ENCODE results near the gene PTRH1. TPM values are rescaled to one million over a fixed set of nuclear protein-coding genes. Genes with fewer than 3 reads are reported as not detected.

PTRH1 gene
- total RNA-seq, 1 experiment from 2014 or later: 8.7 TPM

GRCh38 chr9:127684576-127684975, 30.9 kb downstream of the PTRH1 start:
- Histone ChIP-seq H3K4me3 (ENCODE audit: low read depth, low read length) (no peak overlapping the region), H3K9me3 (no peaks in the 10 kb centered on the region), H3K4me1 (peaks cover 6% of the 10 kb centered on the region), H3K27me3 (replicated peaks; ENCODE audit: control insufficient read depth, insufficient read depth, low read length) (no peaks in the 10 kb centered on the region), H3K36me3 (ENCODE audit: control insufficient read depth, insufficient read depth, low read length) (no peaks in the 10 kb centered on the region)
- Mint-ChIP-seq H3K4me3 (ENCODE audit: unreplicated experiment) (no peak overlapping the region), H3K4me1 (ENCODE audit: low read depth, unreplicated experiment) (peaks cover 7% of the 10 kb centered on the region), H3K9me3 (ENCODE audit: unreplicated experiment) (no peaks in the 10 kb centered on the region), H3K36me3 (ENCODE audit: insufficient read depth, unreplicated experiment) (peaks cover 5% of the 10 kb centered on the region), H3K27ac (ENCODE audit: unreplicated experiment) (peak overlapping the region; percentile 16), H3K27me3 (ENCODE audit: insufficient read depth, unreplicated experiment) (no peaks in the 10 kb centered on the region)
- DNase-seq: peak; percentile 14 to 56
- POLR2A ChIA-PET: interaction anchor here (0.5 kb wide), 1 partner anchor 18 kb away, joined by 3 read pairs; no protein-coding TSS in a partner anchor
- intact Hi-C loops (cut with micrococcal nuclease; ENCODE audit: unreplicated experiment): no loop called here
- BruUV-seq (replicated peaks): no TSS peak
- CTCF ChIA-PET: interaction anchor here (0.7 kb wide), 1 partner anchor 100 kb away, joined by 3 read pairs; no protein-coding TSS in a partner anchor
- TF ChIP-seq CTCF (IDR thresholded peaks at IDR 0.05; ENCODE audit: insufficient read depth in 1 of 2, low read depth in 1 of 2, low read length in 1 of 2, severe bottlenecking in 1 of 2, unreplicated experiment in 1 of 2): no peak

- no peak overlapping the region for H3K27ac Mint-ChIP-seq (ENCODE audit: unreplicated experiment)
Measured at GRCh38 chr9:127683723-127684122, 31.7 kb downstream of the PTRH1 start.

DNA sequence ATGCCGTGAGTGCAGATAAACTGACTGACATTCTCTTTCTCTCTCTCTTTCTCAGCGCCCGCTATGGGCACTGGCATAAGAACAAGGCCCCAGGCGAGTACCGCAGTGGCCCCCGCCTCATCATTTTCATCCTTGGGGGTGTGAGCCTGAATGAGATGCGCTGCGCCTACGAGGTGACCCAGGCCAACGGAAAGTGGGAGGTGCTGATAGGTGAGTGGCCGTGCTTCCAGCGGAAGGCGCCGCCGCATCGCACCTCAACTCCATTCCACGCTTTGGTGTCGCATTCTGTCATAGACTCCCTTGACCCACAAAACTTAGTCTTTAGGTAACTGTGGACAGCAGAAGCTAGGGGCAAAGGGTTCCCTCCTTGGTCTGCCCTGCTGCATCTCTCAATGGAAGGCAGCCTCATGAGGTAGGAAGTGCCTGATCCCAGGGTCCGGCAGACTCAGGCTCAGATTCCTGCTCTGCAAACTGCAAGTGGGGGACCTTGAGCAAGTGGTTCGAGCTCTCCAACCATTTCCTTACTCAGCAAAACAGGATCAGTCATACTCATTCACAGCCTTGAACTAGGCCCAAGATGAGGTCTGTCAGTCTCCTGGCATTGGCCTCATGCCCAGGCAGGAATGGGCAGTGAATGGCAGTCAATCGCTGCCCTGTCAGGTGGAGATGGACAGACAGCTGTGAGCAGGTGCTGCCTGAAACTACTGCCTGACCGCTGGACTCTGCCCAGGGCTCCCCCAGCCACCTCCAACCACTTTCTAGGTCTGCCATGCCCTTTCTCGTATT, 32.9 kb downstream of the PTRH1 start:
- TF ChIP-seq CTCF (IDR thresholded peaks at IDR 0.05; ENCODE audit: insufficient read depth in 1 of 2, low read depth in 1 of 2, low read length in 1 of 2, severe bottlenecking in 1 of 2, unreplicated experiment in 1 of 2): no peak
- no TSS peak for BruUV-seq (replicated peaks)
- Histone ChIP-seq H3K4me1 (peaks cover 6% of the 10 kb centered on the region), H3K9me3 (no peaks in the 10 kb centered on the region), H3K27me3 (replicated peaks; ENCODE audit: control insufficient read depth, insufficient read depth, low read length) (no peaks in the 10 kb centered on the region), H3K4me3 (ENCODE audit: low read depth, low read length) (no peak overlapping the region), H3K36me3 (ENCODE audit: control insufficient read depth, insufficient read depth, low read length) (no peaks in the 10 kb centered on the region)
- DNase-seq: no peak
- Mint-ChIP-seq H3K4me3 (ENCODE audit: unreplicated experiment) (no peak overlapping the region), H3K36me3 (ENCODE audit: insufficient read depth, unreplicated experiment) (peaks cover 5% of the 10 kb centered on the region), H3K4me1 (ENCODE audit: low read depth, unreplicated experiment) (peaks cover 7% of the 10 kb centered on the region), H3K9me3 (ENCODE audit: unreplicated experiment) (no peaks in the 10 kb centered on the region), H3K27me3 (ENCODE audit: insufficient read depth, unreplicated experiment) (no peaks in the 10 kb centered on the region), H3K27ac (ENCODE audit: unreplicated experiment) (no peak overlapping the region)
- intact Hi-C loops (cut with micrococcal nuclease; ENCODE audit: unreplicated experiment): no loop called here
- ChIA-PET POLR2A (no interaction called here), CTCF (interaction anchor here (0.6 to 1.6 kb wide), 2 partner anchors 52 to 179 kb away, joined by 3 read pairs; partner anchors contain the start of gene TOR2A)

More at GRCh38 chr9:127683723-127684122, 31.7 kb downstream of the PTRH1 start:
- Histone ChIP-seq H3K9me3 (no peaks in the 10 kb centered on the region), H3K4me1 (peaks cover 6% of the 10 kb centered on the region), H3K36me3 (ENCODE audit: control insufficient read depth, insufficient read depth, low read length) (no peaks in the 10 kb centered on the region), H3K4me3 (ENCODE audit: low read depth, low read length) (no peak overlapping the region), H3K27me3 (replicated peaks; ENCODE audit: control insufficient read depth, insufficient read depth, low read length) (no peaks in the 10 kb centered on the region)
- no peak for TF ChIP-seq CTCF (IDR thresholded peaks at IDR 0.05; ENCODE audit: insufficient read depth in 1 of 2, low read depth in 1 of 2, low read length in 1 of 2, severe bottlenecking in 1 of 2, unreplicated experiment in 1 of 2)
- DNase-seq: no peak
- ChIA-PET POLR2A (no interaction called here), CTCF (interaction anchor here (0.6 kb wide), 1 partner anchor 181 kb away, joined by 6 read pairs; no protein-coding TSS in a partner anchor)
- H3K4me3 Mint-ChIP-seq (ENCODE audit: unreplicated experiment): no peak overlapping the region
- no TSS peak for BruUV-seq (replicated peaks)
- no peaks in the 10 kb centered on the region for H3K27me3 Mint-ChIP-seq (ENCODE audit: insufficient read depth, unreplicated experiment)
- H3K4me1 Mint-ChIP-seq (ENCODE audit: low read depth, unreplicated experiment): peaks cover 7% of the 10 kb centered on the region
- H3K9me3 Mint-ChIP-seq (ENCODE audit: unreplicated experiment): no peaks in the 10 kb centered on the region
- intact Hi-C loops (cut with micrococcal nuclease; ENCODE audit: unreplicated experiment): no loop called here
- H3K36me3 Mint-ChIP-seq (ENCODE audit: insufficient read depth, unreplicated experiment): peaks cover 5% of the 10 kb centered on the region

All from Caco-2 (cell line).